T-cell (primary cell): ENCODE measurements around the gene VSTM5. TPM values are rescaled to one million over a fixed set of nuclear protein-coding genes. Genes with fewer than 3 reads are reported as not detected.

Experiments
- ATAC-seq, 4 experiments: fragments of 200-7000 bp in 3 of 4; fragments of 150-1000 bp in 1 of 4; cut with Tn5 transposase; replicated peaks in 1 of 4; 1 replicate in 3 of 4; 2 replicates in 1 of 4; pipeline ENCODE4 v1.10.0; 2021; ENCODE audit warnings: moderate library complexity in 3 of 4, mild to moderate bottlenecking in 2 of 4, moderate number of reproducible peaks in 1 of 4
- CTCF ChIA-PET, 2 donors: fragments of 300-600 bp; sonication (Branson Sonifier 250); formaldehyde crosslinking; loops; one replicate each; lab custom pipeline; 2022; ENCODE audit warnings: antibody characterized with exemption in 2 of 2; lab: Charles Lee
- POLR2A ChIA-PET, 2 donors: fragments of 300-600 bp; sonication (Branson Sonifier 250); formaldehyde crosslinking; loops; one replicate each; lab custom pipeline; 2022; ENCODE audit warnings: antibody characterized with exemption in 2 of 2; lab: Charles Lee
- DNase-seq, 35 experiments: peaks; one replicate each; pipeline versions ENCODE4 v3.0.0 to v3.0.0-alpha.2; 2013 to 2023
- H3K27ac ChIP-seq: one replicate; pipeline ENCODE4 v1.5.1; 2013; ENCODE audit warnings: low read length
- H3K27me3 ChIP-seq, 2 experiments: replicated peaks in 1 of 2; 1 replicate in 1 of 2; 2 replicates in 1 of 2; pipeline versions ENCODE4 v1.6.1 to v1.7.0; 2013; ENCODE audit warnings: low read length in 1 of 2, mixed read lengths in 1 of 2; ENCODE audit not compliant: control insufficient read depth in 2 of 2, insufficient read depth in 2 of 2; ENCODE audit errors: extremely low read depth in 1 of 2
- H3K36me3 ChIP-seq, 2 donors: 1 replicate in 1 of 2; 2 replicates in 1 of 2; pipeline versions ENCODE4 v1.6.1 to v1.7.0; 2013; ENCODE audit warnings: low read length in 1 of 2; ENCODE audit not compliant: control insufficient read depth in 2 of 2, insufficient read depth in 1 of 2; ENCODE audit errors: extremely low read depth in 1 of 2
- H3K4me1 ChIP-seq, 2 experiments: 1 replicate in 1 of 2; 2 replicates in 1 of 2; pipeline versions ENCODE4 v1.6.1 to v1.7.0; 2013; ENCODE audit warnings: low read length in 2 of 2, mixed read lengths in 1 of 2; ENCODE audit not compliant: insufficient read depth in 2 of 2, control insufficient read depth in 1 of 2; ENCODE audit errors: extremely low read depth in 1 of 2
- H3K4me3 ChIP-seq, 2 donors: 1 replicate in 1 of 2; 2 replicates in 1 of 2; pipeline versions ENCODE4 v1.5.1 to v1.7.0; 2013; ENCODE audit warnings: mild to moderate bottlenecking in 2 of 2, low read length in 1 of 2, moderate library complexity in 1 of 2; ENCODE audit not compliant: control insufficient read depth in 1 of 2; ENCODE audit errors: extremely low read depth in 1 of 2
- H3K9me3 ChIP-seq: 2 replicates; pipeline ENCODE4 v1.7.0; 2013
- H3K27ac Mint-ChIP-seq, 2 donors: one replicate each; pipeline ENCODE4 v1.8.0; 2020 to 2021; ENCODE audit warnings: mild to moderate bottlenecking in 2 of 2, mixed read lengths in 2 of 2
- H3K27me3 Mint-ChIP-seq, 2 donors: one replicate each; pipeline ENCODE4 v1.8.0; 2021 to 2022; ENCODE audit warnings: mixed read lengths in 2 of 2
- H3K36me3 Mint-ChIP-seq: one replicate; pipeline ENCODE4 v1.8.0; 2021; ENCODE audit warnings: mixed read lengths
- H3K4me1 Mint-ChIP-seq, 3 donors: one replicate each; pipeline ENCODE4 v1.8.0; 2020 to 2022; ENCODE audit warnings: mixed read lengths in 3 of 3, mild to moderate bottlenecking in 1 of 3
- H3K4me3 Mint-ChIP-seq, 3 donors: one replicate each; pipeline ENCODE4 v1.8.0; 2020 to 2022; ENCODE audit warnings: mild to moderate bottlenecking in 3 of 3, mixed read lengths in 3 of 3, moderate library complexity in 3 of 3
- H3K9me3 Mint-ChIP-seq, 3 donors: one replicate each; pipeline ENCODE4 v1.8.0; 2020 to 2022; ENCODE audit warnings: mixed read lengths in 3 of 3
- WGBS: methylation state at CpG from one replicate; pipeline ENCODE4 v1.1.5; 2013; ENCODE audit warnings: missing lambda C conversion rate; ENCODE audit not compliant: insufficient coverage; 5-methylcytosine and 5-hydroxymethylcytosine counted together
- total RNA-seq, 35 experiments: library from RNA in 6 of 35; stranded (reverse) in 6 of 35; fragments of 120-200 nt in 1 of 35; gene quantifications; one replicate each; pipeline versions ENCODE4 v1.2.1 to v1.2.4 and lab custom pipeline; 2013 to 2026

Gene VSTM5
- total RNA-seq, 5 donors from 2014 or later (not counting 1 experiment from before 2014, with no cell fraction given): not detected

DNA sequence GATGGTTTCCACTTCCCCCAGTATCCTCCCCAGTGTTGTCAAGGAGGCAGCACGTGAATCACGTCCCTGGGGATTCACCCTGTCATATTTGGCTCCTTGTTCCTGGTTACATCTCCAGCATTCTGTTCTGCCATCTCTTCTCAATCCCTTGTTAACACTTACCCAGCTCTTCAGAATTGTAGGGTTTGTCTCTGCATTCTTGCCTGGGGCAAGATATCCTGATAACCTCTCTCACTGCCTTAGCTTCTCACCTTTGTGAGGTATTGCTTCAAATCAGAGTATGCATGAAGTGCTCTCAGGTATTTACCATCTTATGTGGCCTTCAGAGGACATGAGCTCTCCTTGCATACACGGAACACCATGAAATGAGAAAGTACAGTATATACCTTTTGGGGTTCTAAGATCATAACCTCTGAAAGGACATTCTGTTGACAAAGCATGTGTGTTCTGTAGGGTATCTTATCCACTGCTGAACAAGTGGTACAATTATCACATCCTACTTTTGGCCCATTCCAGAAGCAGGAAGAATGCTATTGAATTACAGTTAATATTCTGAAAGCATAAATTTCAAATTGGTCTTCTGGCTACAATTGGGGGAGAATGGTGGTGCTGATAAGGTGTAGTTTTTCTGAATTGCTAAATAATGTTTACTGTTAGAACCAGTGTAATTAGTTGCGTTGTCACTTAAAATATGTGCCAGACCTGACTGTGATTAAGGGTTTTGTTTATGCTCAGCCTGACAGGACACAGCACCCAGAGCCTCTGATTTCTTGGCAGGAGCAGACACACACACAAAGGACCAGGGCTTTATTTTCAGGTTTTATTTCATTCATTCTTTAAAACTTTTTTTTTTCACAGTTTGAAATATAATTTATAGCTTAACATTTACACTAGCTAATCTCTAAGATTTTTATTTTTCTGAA is 32.7 kb downstream of the VSTM5 start:
- ChIA-PET POLR2A (no interaction called here), CTCF (interaction anchor here in 1 of 2 donors (0.6 to 0.8 kb wide), 2 partner anchors 11 to 1258 kb away, joined by 3 to 5 read pairs; no protein-coding TSS in a partner anchor)
- Histone ChIP-seq H3K4me3 (no peak overlapping the region), H3K36me3 (peaks cover 0 to 18% of the 10 kb centered on the region in 2 donors), H3K9me3 (no peaks in the 10 kb centered on the region), H3K4me1 (no peaks in the 10 kb centered on the region), H3K27ac (no peak overlapping the region), H3K27me3 (no peaks in the 10 kb centered on the region)
- 93% methylated on average over 3 of the region's 4 CpGs for WGBS
- Mint-ChIP-seq H3K36me3 (peaks cover 26% of the 10 kb centered on the region), H3K4me1 (no peaks in the 10 kb centered on the region), H3K4me3 (no peak overlapping the region), H3K9me3 (no peaks in the 10 kb centered on the region), H3K27ac (no peak overlapping the region), H3K27me3 (no peaks in the 10 kb centered on the region)
- DNase-seq (no peak), ATAC-seq (no peak)

DNA sequence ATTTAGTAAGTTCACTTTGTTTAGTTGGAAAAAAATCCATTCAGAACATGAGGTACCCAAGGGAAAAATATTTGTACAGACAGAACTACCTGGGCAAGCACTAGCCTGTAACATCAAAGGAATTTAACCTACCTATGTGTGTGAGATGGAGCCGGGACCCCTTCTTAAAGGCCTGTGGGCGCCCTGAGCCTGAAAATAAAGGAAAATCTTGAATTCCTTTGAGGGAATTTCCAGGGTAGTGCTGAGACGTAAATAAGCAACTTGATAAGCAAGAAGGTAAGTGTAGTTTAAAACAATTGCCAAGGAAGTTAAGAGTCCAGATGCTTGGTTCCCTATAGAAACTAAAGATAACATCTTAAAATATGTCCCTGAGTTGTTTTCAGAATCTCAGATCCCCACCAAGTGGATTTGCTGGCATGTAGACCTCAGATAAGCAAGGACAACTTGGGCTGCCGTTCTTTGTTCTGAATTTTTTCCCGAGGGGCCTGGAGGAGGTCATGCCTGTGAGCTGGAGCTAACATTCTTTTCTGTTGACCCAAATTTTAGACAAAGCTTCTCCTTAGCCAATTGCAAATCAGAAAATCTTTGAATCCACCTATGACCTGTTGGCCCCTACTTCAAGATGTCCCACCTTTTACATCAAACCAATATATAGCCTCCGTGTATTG is 35.3 kb downstream of the VSTM5 start:
- POLR2A ChIA-PET: no interaction called here
- WGBS: 90% methylated on average over 2 of the region's 6 CpGs
- H3K4me1 Mint-ChIP-seq: no peaks in the 10 kb centered on the region
- no peaks in the 10 kb centered on the region for H3K27me3 Mint-ChIP-seq
- H3K27ac ChIP-seq: no peak overlapping the region
- no peak overlapping the region for H3K4me3 Mint-ChIP-seq
- no peaks in the 10 kb centered on the region for H3K27me3 ChIP-seq
- no peak for ATAC-seq
- no peak for DNase-seq
- CTCF ChIA-PET: no interaction called here
- H3K4me1 ChIP-seq: no peaks in the 10 kb centered on the region
- H3K9me3 Mint-ChIP-seq: no peaks in the 10 kb centered on the region
- H3K9me3 ChIP-seq: no peaks in the 10 kb centered on the region
- no peak overlapping the region for H3K4me3 ChIP-seq
- H3K27ac Mint-ChIP-seq: no peak overlapping the region
- peaks cover 4 to 39% of the 10 kb centered on the region in 2 donors for H3K36me3 ChIP-seq
- H3K36me3 Mint-ChIP-seq: peaks cover 38% of the 10 kb centered on the region

- no peaks in the 10 kb centered on the region for H3K9me3 Mint-ChIP-seq
- CTCF ChIA-PET: no interaction called here
- no peaks in the 10 kb centered on the region for H3K27me3 Mint-ChIP-seq
- peaks cover 44% of the 10 kb centered on the region for H3K36me3 Mint-ChIP-seq
- H3K4me1 ChIP-seq: no peaks in the 10 kb centered on the region
- no peaks in the 10 kb centered on the region for H3K27me3 ChIP-seq
- H3K36me3 ChIP-seq: peaks cover 4 to 47% of the 10 kb centered on the region in 2 donors
- H3K9me3 ChIP-seq: no peaks in the 10 kb centered on the region
- POLR2A ChIA-PET: interaction anchor here in 1 of 2 donors (0.7 kb wide), 1 partner anchor 90 kb away, joined by 3 read pairs; no protein-coding TSS in a partner anchor
- ATAC-seq: no peak
- H3K4me3 Mint-ChIP-seq: no peak overlapping the region
- WGBS: 100% methylated on average over 5 of the region's 5 CpGs
- no peak overlapping the region for H3K27ac ChIP-seq
- no peak overlapping the region for H3K4me3 ChIP-seq
- H3K4me1 Mint-ChIP-seq: no peaks in the 10 kb centered on the region
- peak overlapping the region in 1 of 2 donors; percentile 8 for H3K27ac Mint-ChIP-seq
- no peak for DNase-seq
Measured at GRCh38 chr11:93813974-93814373, 36.4 kb downstream of the VSTM5 start.

DNA sequence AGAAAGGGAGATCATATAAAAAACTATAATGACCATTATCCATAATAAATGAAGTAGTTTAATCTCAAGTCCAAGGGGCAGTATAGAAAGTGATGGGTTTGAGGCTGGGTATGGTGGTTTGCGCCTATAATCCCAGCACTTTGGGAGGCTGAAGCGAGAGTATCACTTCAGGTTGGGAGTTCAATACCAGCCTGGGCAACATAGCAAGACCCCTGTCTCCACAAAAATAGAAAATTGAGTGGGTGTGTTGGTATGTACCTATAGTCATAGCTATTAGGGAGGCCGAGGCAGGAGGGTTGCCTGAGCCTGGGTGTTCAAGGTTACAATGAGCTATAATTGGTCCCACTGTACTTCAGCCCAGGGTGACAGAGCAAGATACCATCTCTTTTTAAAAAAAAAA is 42.4 kb downstream of the VSTM5 start:
- H3K27ac Mint-ChIP-seq: peak overlapping the region in 1 of 2 donors; percentile 28
- CTCF ChIA-PET: interaction anchor here in 1 of 2 donors (0.6 kb wide), 2 partner anchors 87 to 91 kb away, joined by 3 read pairs; no protein-coding TSS in a partner anchor
- no peak overlapping the region for H3K27ac ChIP-seq

GRCh38 chr11:93804879-93805278 is 45.5 kb downstream of the VSTM5 start:
- Mint-ChIP-seq H3K4me1 (peaks cover 3 to 8% (median 5%) of the 10 kb centered on the region in 3 donors), H3K27ac (no peak overlapping the region), H3K9me3 (no peaks in the 10 kb centered on the region), H3K4me3 (no peak overlapping the region), H3K27me3 (no peaks in the 10 kb centered on the region), H3K36me3 (peaks cover 51% of the 10 kb centered on the region)
- POLR2A ChIA-PET: no interaction called here
- Histone ChIP-seq H3K4me3 (no peak overlapping the region), H3K27ac (no peak overlapping the region), H3K4me1 (no peaks in the 10 kb centered on the region), H3K27me3 (no peaks in the 10 kb centered on the region), H3K36me3 (peaks cover 3 to 83% of the 10 kb centered on the region in 2 donors), H3K9me3 (no peaks in the 10 kb centered on the region)
- CTCF ChIA-PET: no interaction called here
- DNase-seq: no peak
- ATAC-seq: no peak
- 100% methylated on average over 1 of the region's 2 CpGs for WGBS

More for the DNA sequence above, 42.4 kb downstream of the VSTM5 start:
- Histone ChIP-seq H3K36me3 (peaks cover 7 to 82% of the 10 kb centered on the region in 2 donors), H3K4me3 (no peak overlapping the region), H3K9me3 (no peaks in the 10 kb centered on the region), H3K27me3 (no peaks in the 10 kb centered on the region), H3K4me1 (no peaks in the 10 kb centered on the region)
- Mint-ChIP-seq H3K4me1 (no peaks in the 10 kb centered on the region), H3K27me3 (no peaks in the 10 kb centered on the region), H3K36me3 (peaks cover 54% of the 10 kb centered on the region), H3K4me3 (no peak overlapping the region), H3K9me3 (no peaks in the 10 kb centered on the region)
- DNase-seq (no peak), ATAC-seq (no peak)
- WGBS: 100% methylated on average over 2 of the region's 3 CpGs
- POLR2A ChIA-PET: interaction anchor here in 1 of 2 donors (0.6 kb wide), 1 partner anchor 14 kb away, joined by 4 read pairs; no protein-coding TSS in a partner anchor

GRCh38 chr11:93801366-93801765 is 49.1 kb downstream of the VSTM5 start:
- H3K27ac Mint-ChIP-seq: no peak overlapping the region
- peaks cover 51% of the 10 kb centered on the region for H3K36me3 Mint-ChIP-seq
- no peak overlapping the region for H3K4me3 ChIP-seq
- H3K4me1 Mint-ChIP-seq: peaks cover 5 to 11% (median 6%) of the 10 kb centered on the region in 3 donors
- ATAC-seq: no peak
- H3K9me3 ChIP-seq: no peaks in the 10 kb centered on the region
- H3K27me3 Mint-ChIP-seq: no peaks in the 10 kb centered on the region
- no CpG with 5 or more reads among the region's 2 CpGs for WGBS
- POLR2A ChIA-PET: interaction anchor here in 1 of 2 donors (0.8 to 2.0 kb wide), 3 partner anchors 9 to 18 kb away, joined by 3 to 9 read pairs (median 3); partner anchors contain the start of gene MED17
- no peak for DNase-seq
- H3K4me3 Mint-ChIP-seq: no peak overlapping the region
- H3K4me1 ChIP-seq: no peaks in the 10 kb centered on the region
- H3K27ac ChIP-seq: no peak overlapping the region
- H3K9me3 Mint-ChIP-seq: no peaks in the 10 kb centered on the region
- H3K36me3 ChIP-seq: peaks cover 6 to 82% of the 10 kb centered on the region in 2 donors
- CTCF ChIA-PET: interaction anchor here in 1 of 2 donors (1.5 to 1.6 kb wide), 2 partner anchors 17 to 704 kb away, joined by 3 to 5 read pairs; partner anchors contain the start of gene MED17
- no peaks in the 10 kb centered on the region for H3K27me3 ChIP-seq
